ENCODE results near the gene PIP4P1. TPM values are rescaled to one million over a fixed set of nuclear protein-coding genes. Genes with fewer than 3 reads are reported as not detected.

PIP4P1 gene
- total and polyA plus RNA-seq, 4 donors: 13.2 to 14.9 (median 14.3) TPM

- no peaks in the 10 kb centered on the region for H3K36me3 ChIP-seq (ENCODE audit: control insufficient read depth in 4 of 4, insufficient read depth in 3 of 4, low read depth in 1 of 4, low read length in 3 of 4)
- peaks cover 0 to 3% (median 0%) of the 10 kb centered on the region in 4 donors for H3K4me1 ChIP-seq (ENCODE audit: control insufficient read depth in 4 of 4, insufficient read depth in 4 of 4, low read length in 3 of 4)
- H3K9ac ChIP-seq (ENCODE audit: low read depth in 1 of 2, low read length in 2 of 2): no peak overlapping the region
- TF ChIP-seq HNF4A (conservative IDR thresholded peaks at IDR 0.05) (no peak), HNF4G (IDR thresholded peaks at IDR 0.05) (no peak), GABPA (IDR thresholded peaks at IDR 0.05 in 1 of 2, conservative IDR thresholded peaks at IDR 0.05 in 1 of 2) (no peak), CTCF (IDR thresholded peaks at IDR 0.05; ENCODE audit: low read depth, low read length, missing input control) (no peak), ZBTB33 (IDR thresholded peaks at IDR 0.05) (no peak), NR2F2 (IDR thresholded peaks at IDR 0.05) (no peak), TAF1 (conservative IDR thresholded peaks at IDR 0.05) (no peak), FOXA2 (IDR thresholded peaks at IDR 0.05) (no peak), RXRA (IDR thresholded peaks at IDR 0.05) (no peak), EGR1 (IDR thresholded peaks at IDR 0.05; ENCODE audit: low read depth in 2 of 2) (no peak), JUND (IDR thresholded peaks at IDR 0.05) (no peak), YY1 (IDR thresholded peaks at IDR 0.05) (no peak), REST (IDR thresholded peaks at IDR 0.05) (no peak), MAX (IDR thresholded peaks at IDR 0.05) (no peak), ATF3 (IDR thresholded peaks at IDR 0.05) (no peak), FOXA1 (IDR thresholded peaks at IDR 0.05) (no peak), RAD21 (IDR thresholded peaks at IDR 0.05) (no peak), SP1 (IDR thresholded peaks at IDR 0.05) (no peak)
- 83% methylated on average over 8 of the region's 8 CpGs for WGBS
- DNase-seq (ENCODE audit: low spot score): no peak
- no peaks in the 10 kb centered on the region for H3K9me3 ChIP-seq (ENCODE audit: control insufficient read depth in 4 of 4, low read length in 3 of 4)
- H3K27me3 ChIP-seq (ENCODE audit: control insufficient read depth in 4 of 4, insufficient read depth in 4 of 4, low read length in 3 of 4): peaks cover 0 to 2% (median 0%) of the 10 kb centered on the region in 4 donors
- H3K27ac ChIP-seq (ENCODE audit: low read depth in 1 of 2, low read length in 2 of 2): no peak overlapping the region
- no peak overlapping the region for H3K4me3 ChIP-seq (ENCODE audit: low read depth in 1 of 3, low read length in 3 of 3)
Observed at GRCh38 chr14:20486684-20487395, 25.6 kb upstream of the PIP4P1 start.
